ENCODE results near the gene ZNF467. TPM values are rescaled to one million over a fixed set of nuclear protein-coding genes. Genes with fewer than 3 reads are reported as not detected.

The ZNF467 gene
- total RNA-seq, 1 donor from 2014 or later: 0.20 TPM

GRCh38 chr7:149724661-149725425 is 48.5 kb downstream of the ZNF467 start:
- ATAC-seq (ENCODE audit: low read depth) (no peak), DNase-seq (no peak)
- no peak for TF ChIP-seq CTCF (IDR thresholded peaks at IDR 0.05)
- POLR2A ChIA-PET: no interaction called here
- H3K27me3 Mint-ChIP-seq: no peaks in the 10 kb centered on the region
- no peaks in the 10 kb centered on the region for H3K4me1 Mint-ChIP-seq
- peaks cover 65% of the 10 kb centered on the region for H3K36me3 Mint-ChIP-seq (ENCODE audit: low read depth)
- H3K9me3 Mint-ChIP-seq: no peaks in the 10 kb centered on the region
- no peak overlapping the region for H3K27ac Mint-ChIP-seq
- CTCF ChIA-PET: no interaction called here
- H3K4me3 Mint-ChIP-seq: no peak overlapping the region
- intact Hi-C loops (cut with micrococcal nuclease): no loop called here

GRCh38 chr7:149723795-149724495 is 49.4 kb downstream of the ZNF467 start:
- H3K4me1 Mint-ChIP-seq: no peaks in the 10 kb centered on the region
- POLR2A ChIA-PET: no interaction called here
- H3K9me3 Mint-ChIP-seq: no peaks in the 10 kb centered on the region
- CTCF ChIA-PET: interaction anchor here (1.8 kb wide), 1 partner anchor 18 kb away, joined by 4 read pairs; no protein-coding TSS in a partner anchor
- ATAC-seq (ENCODE audit: low read depth) (no peak), DNase-seq (no peak)
- no peak overlapping the region for H3K4me3 Mint-ChIP-seq
- no peaks in the 10 kb centered on the region for H3K27me3 Mint-ChIP-seq
- H3K27ac Mint-ChIP-seq: no peak overlapping the region
- intact Hi-C loops (cut with micrococcal nuclease): no loop called here
- TF ChIP-seq CTCF (IDR thresholded peaks at IDR 0.05): no peak
- peaks cover 60% of the 10 kb centered on the region for H3K36me3 Mint-ChIP-seq (ENCODE audit: low read depth)

GRCh38 chr7:149723082-149723767 is 50.2 kb downstream of the ZNF467 start:
- Mint-ChIP-seq H3K9me3 (no peaks in the 10 kb centered on the region), H3K27me3 (no peaks in the 10 kb centered on the region), H3K4me1 (no peaks in the 10 kb centered on the region), H3K36me3 (ENCODE audit: low read depth) (peaks cover 57% of the 10 kb centered on the region), H3K27ac (no peak overlapping the region), H3K4me3 (no peak overlapping the region)
- intact Hi-C loops (cut with micrococcal nuclease): no loop called here
- TF ChIP-seq CTCF (IDR thresholded peaks at IDR 0.05): no peak
- ATAC-seq (ENCODE audit: low read depth): no peak
- CTCF ChIA-PET: interaction anchor here (1.8 kb wide), 1 partner anchor 19 kb away, joined by 4 read pairs; no protein-coding TSS in a partner anchor
- POLR2A ChIA-PET: no interaction called here
- DNase-seq: no peak

GRCh38 chr7:149722356-149722957 is 50.9 kb downstream of the ZNF467 start:
- Mint-ChIP-seq H3K4me3 (no peak overlapping the region), H3K27me3 (no peaks in the 10 kb centered on the region), H3K9me3 (no peaks in the 10 kb centered on the region), H3K4me1 (no peaks in the 10 kb centered on the region), H3K27ac (no peak overlapping the region), H3K36me3 (ENCODE audit: low read depth) (peaks cover 54% of the 10 kb centered on the region)
- ATAC-seq (ENCODE audit: low read depth) (no peak), DNase-seq (no peak)
- POLR2A ChIA-PET: no interaction called here
- TF ChIP-seq CTCF (IDR thresholded peaks at IDR 0.05): no peak
- intact Hi-C loops (cut with micrococcal nuclease): no loop called here
- CTCF ChIA-PET: interaction anchor here (1.8 kb wide), 1 partner anchor 20 kb away, joined by 4 read pairs; no protein-coding TSS in a partner anchor
